ENCODE measurements around the gene FAM120C.

The FAM120C gene

DNA sequence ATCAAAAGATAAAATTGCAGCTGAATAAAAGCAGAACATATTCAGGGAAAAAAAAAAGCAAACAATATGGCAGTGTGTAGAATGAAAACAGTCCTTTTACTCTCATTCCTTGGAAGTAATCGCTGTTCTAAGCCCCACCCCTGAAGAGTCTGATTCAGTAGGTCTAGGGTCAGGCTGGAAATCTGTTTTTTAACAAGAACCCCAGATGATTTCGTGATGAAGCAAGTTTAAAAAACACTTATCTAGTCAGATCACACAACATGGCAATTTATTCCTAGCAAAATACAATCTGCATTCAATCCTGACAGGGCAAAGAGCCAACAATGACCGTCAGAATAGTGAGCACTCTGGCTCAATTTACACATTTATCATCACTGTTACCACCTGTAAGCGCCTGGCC lies 16.1 kb downstream of the FAM120C start:
- DNase-seq (ENCODE audit: extremely low read depth in 1 of 2, low read depth in 1 of 2) = no peak

DNA sequence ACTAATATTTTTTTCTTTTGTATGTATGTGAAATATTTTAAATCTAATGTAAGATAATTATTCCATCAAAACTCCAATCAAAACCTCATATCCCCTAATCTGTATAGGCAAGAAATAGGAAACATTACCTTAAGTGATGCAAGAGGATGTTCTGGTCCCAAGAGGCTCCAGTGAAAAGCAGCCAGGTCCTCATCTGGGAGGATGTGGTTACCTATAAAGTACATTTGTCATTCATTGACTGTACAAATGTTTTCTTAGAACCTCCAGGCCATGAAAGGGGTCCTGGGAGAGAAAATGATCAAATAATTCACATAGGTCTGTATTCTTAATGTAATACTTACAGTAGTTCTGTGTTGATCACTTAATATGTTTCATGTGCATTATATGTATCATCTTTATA lies 25.5 kb downstream of the FAM120C start:
- no peak for DNase-seq (ENCODE audit: extremely low read depth in 1 of 2, low read depth in 1 of 2)

DNA sequence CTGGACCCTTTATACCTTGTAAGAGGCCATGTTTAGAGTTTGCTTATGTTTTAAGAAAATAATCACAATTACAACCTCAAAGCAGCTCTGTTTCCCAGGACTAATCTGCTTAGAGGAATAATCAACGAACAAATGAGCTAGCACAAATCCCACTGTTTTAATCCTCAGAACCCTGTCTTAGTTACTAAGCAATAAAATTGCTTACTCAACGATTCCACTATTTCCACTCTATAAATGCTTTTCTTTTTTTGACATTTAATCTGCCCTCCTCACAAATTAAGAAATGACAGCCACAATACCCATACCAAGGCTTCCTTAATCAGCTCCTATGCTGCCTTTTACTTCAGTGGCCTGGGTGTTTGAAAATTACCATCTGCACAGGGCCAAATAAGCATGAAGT lies 48.8 kb downstream of the FAM120C start:
- no peak for DNase-seq (ENCODE audit: extremely low read depth in 1 of 2, low read depth in 1 of 2)

DNA sequence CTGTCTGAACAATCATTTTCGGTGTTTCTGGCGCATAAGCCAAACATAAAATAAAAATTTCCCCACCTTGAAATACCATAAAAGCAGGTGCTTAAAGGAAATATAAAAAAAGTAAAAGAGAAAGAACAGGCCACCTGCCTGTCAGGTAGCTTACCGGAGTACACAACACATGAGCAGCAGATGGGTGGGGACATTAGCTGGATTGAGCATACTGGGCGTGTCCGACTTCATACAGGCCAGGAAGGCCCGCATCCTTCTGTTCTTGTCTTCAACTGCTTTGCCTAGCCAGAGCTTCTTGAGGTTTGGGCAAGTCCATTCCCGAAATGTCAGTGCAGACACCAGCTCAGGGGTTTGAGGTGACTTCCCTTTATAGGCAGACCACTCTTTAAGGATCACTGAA lies 66.7 kb downstream of the FAM120C start:
- DNase-seq (ENCODE audit: extremely low read depth in 1 of 2, low read depth in 1 of 2) = no peak

DNA sequence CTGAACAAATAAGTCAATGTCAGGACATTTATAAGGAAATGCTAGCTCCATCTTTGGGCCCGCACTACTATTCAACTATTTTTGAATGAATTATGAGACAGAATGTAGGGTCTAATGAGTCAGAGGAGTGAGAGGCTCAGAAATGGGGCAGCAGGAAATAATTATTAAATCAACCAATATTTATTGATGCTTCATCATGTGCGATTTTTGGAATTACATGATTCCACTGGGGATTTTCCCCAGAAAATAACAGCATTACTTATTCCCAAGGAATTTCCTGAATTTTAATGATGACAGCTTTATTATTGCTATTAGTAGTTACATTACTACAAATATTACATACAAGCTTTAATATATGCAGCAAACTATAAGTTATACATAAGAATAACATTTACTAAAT lies 89.5 kb downstream of the FAM120C start:
- no peak for DNase-seq (ENCODE audit: extremely low read depth in 1 of 2, low read depth in 1 of 2)

DNA sequence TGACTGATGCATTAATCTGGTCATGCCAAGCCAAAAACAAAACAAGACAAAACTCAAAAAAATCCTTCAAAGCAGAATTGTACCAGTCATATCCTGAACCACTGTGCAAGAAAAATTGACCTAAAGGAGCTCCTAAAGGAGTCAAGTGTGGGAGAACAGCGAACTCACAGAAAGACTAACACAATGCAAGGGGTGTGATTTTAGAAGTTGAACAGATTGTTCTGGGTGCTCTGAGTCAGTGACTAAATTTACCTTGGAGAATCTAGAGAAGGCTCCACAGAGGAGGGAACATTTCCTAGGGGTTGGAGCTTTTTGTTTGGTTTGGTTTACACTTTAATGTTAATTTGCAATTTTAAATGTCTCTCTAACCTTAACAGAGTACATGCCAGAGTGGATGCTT lies 89.9 kb downstream of the FAM120C start:
- no peak for DNase-seq (ENCODE audit: extremely low read depth in 1 of 2, low read depth in 1 of 2)

DNA sequence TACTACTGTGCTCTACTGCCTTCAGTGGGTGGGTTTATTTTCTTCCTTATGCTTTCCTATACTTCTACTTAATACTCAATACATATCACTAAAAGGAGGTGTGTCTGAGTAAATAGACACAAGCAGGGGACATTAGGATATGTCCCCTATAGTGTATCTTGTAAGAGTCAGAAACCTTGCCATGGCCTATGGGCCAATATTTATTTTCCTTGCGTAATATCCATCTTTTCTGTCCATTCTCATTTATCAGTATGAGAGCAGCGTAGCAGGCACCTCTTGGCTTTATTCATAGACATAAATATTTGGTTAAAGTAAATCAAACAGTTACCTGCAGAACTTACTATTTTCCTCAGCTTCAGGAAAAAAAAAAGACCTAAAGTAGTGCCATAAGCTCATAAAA lies 92.2 kb downstream of the FAM120C start:
- DNase-seq (ENCODE audit: extremely low read depth in 1 of 2, low read depth in 1 of 2) = no peak

DNA sequence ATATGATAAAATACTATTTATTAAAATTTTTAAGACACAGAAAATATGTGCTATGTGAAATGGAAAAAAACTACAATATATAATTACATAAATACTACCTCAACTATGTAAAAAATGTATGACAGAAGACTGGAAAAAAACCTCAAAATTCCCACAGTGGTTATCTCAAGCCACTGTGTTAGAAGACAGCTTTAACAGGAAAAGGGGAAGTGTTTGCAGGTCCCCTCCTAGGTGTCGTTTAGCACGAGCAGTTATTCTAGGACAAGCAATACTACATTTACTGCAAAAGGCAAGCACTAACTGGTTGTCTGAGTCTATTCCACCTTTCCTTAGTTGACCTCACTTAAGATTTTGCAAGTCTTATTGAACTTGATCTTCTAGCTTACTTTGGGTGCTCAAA lies 93.9 kb downstream of the FAM120C start:
- no peak for DNase-seq (ENCODE audit: extremely low read depth in 1 of 2, low read depth in 1 of 2)

DNA sequence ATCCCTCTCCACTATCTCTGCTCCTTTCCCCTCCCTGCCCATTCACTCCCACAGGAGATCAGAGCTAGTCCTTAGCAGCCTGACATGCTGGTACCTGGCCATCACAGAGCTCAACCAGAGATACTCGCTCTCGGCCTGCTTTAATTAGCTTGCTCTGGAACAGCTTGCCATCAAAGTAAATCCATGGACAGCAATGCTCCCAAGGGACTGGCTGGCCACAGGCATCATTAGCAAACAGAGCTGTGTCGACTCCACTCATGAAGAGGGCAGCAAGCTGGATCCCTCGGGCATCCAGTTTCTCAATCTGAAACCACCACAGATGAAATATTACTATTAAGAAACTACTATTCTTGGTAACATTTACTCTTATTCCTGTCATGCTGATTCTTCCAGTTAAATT lies 95.4 kb downstream of the FAM120C start:
- DNase-seq (ENCODE audit: extremely low read depth in 1 of 2, low read depth in 1 of 2) = no peak

DNA sequence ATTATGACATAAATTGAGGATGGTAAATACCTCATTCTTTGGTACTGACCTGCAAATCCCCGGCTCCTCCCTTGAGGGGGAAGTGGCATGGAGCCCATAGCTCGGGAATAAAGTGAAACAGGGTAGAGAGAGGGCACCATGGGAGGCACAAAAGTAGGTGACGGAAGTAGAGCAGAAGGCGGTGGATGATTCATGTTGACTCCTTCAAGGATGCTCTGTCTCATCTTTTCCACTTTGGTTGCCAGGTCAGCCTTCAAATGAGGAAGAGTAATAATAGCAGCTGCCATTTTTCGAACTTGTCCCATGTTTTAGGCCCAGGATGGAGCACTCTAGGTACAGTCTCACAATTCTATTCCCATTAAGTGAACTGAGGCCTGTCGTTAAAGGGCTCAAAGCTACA lies 97.4 kb downstream of the FAM120C start:
- no peak for DNase-seq (ENCODE audit: extremely low read depth in 1 of 2, low read depth in 1 of 2)

DNA sequence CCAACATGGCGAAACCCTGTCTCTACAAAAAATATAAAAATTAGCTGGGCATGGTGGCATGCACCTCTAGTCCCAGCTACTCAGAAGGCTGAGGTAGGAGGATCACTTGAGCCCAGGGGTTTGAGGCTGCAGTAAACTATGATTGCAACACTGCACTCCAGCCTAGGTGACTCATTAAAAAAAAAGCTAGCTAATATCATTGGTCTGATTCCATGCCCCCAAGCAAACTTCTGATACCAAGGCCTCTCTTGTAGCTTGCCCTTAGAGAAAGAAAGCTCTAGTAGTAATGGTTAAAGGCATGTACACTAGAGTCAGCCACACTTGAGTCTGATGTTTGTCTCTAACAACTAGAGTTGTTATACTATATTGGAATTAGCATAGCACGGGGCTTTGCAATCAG lies 106.2 kb downstream of the FAM120C start:
- DNase-seq (ENCODE audit: extremely low read depth in 1 of 2, low read depth in 1 of 2) = no peak

DNA sequence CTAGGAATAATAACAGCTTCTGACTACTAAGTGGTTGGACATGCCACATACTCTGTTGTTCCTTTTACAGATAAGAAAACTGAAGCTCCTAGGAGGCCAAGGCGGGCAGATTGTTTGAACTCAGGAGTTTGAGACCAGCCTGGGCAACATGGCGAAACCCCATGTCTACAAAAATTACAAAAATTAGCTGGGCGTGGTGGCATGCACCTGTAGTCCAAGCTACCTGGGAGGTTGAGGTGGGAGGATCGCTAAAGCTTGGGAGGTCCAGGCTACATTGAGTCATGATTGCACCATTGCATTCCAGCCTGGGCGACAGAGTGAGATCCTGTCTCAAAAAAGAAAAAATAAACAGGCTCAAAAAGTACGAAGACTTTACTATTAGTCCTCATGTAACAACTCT lies 108.2 kb downstream of the FAM120C start:
- DNase-seq (ENCODE audit: extremely low read depth in 1 of 2, low read depth in 1 of 2) = no peak

DNA sequence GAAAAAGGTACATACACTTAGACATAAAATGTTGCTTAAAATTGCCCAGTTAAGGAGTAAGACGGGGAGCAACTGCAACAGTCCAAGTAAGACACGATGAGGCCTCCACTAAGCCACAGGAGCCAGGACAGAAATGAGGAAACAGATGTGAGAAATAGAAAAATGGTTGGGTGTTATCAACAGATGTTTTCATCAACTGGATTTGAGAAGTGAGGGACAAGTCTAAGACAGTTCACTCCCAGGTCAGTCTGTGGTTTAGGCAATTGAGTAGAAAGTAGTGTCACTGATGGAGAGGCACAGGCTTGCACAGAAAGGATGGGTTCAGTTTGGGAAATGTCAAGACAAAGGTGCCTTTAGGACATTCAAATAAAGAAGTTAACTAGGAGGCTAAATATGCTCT lies 115.3 kb downstream of the FAM120C start:
- no peak for DNase-seq (ENCODE audit: extremely low read depth in 1 of 2, low read depth in 1 of 2)

DNA sequence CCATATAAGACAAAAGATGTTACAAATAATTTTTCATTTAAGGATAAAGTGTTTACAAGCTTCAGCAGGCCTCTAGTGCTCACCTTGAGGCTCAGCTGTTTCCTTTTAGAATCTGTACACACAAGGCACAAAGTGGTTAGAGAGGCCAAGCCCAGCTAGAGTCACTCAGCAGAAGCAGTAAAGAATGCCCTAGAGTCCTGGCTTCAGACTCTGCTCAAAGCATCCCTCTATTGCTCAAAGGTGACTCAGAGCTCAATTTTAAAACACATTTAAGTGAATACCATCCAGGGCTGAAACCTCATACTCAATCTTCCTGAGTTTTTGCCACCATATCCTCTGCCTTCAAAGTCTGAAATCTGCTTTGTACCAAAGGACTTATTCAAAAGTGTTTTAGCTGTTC lies 116.2 kb downstream of the FAM120C start:
- DNase-seq (ENCODE audit: extremely low read depth in 1 of 2, low read depth in 1 of 2) = no peak

DNA sequence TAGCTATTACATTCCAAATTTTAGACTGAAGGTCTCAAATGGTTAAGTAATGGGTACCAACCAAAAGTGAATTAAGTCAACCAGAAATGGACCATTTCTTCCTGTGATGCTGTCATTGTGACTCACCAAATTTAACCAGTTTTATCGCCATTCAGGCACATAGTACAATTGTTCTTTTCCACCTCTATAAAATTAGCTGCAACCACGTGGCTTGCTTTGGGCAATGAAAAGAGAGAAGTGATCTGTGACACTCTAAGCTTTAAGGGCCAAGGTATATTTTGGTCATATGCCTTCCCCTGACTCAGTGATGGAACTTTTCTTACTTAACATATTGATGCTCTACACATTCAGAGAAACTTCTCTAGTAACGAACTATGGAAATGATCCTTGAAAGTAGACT lies 118.5 kb downstream of the FAM120C start:
- DNase-seq (ENCODE audit: extremely low read depth in 1 of 2, low read depth in 1 of 2) = no peak

DNA sequence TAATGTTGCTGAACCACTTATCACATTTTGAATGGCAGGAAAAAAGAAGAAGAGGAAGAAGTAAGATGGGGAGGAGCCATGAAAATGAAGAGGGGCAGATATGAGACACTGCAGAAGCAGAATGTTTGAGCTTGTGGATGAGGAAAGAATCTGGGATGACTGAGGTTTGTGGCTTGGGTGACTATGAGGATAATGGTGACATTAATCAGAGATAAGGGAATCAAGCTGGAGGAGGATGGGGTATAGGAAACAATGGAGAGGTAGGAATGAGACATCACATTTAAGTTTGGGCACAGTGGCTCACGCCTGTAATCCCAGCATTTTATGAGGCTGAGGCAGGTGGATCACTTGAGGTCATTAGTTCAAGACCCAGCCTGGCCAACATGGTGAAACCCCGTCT lies 119.7 kb downstream of the FAM120C start:
- DNase-seq (ENCODE audit: extremely low read depth in 1 of 2, low read depth in 1 of 2) = no peak

DNA sequence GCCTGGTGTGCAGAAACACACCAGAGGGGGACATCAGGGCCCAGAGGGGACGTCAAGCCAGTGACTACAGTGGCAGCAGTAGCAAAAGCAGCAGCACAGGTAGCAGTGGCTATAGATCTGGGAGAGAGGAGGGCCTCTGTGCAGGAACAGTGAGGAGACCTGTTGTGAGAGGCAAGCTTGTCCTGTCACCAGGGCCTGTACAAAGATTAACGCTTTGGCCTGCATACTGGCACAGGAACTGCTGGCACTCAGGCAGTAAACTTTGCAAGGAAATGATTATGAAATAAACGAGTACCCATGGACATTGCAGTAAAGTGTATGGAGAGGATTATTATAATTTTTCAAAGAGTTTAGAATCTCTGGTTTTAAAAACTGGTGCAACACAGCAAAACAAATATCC lies 133.3 kb downstream of the FAM120C start:
- no peak for DNase-seq (ENCODE audit: extremely low read depth in 1 of 2, low read depth in 1 of 2)

DNA sequence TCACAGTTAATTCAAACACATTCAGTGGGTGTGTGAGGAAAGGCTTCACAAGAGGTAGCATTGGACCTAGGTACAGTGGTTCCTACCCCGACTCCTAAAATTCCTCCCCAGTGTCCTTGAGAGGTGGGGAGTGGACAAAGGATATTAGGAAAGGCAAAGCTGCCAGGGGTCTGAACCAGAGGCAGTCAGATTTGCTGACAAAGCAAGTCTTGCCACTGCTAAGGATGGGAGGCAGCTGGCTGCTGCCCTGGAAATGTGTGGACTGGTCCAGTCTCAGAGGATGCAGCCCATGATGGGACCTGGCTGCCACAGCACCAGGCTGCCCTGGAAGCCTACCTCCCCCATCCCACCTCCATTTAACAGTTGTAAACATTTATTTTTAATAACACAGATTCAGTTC lies 134.6 kb downstream of the FAM120C start:
- DNase-seq (ENCODE audit: extremely low read depth in 1 of 2, low read depth in 1 of 2) = no peak

DNA sequence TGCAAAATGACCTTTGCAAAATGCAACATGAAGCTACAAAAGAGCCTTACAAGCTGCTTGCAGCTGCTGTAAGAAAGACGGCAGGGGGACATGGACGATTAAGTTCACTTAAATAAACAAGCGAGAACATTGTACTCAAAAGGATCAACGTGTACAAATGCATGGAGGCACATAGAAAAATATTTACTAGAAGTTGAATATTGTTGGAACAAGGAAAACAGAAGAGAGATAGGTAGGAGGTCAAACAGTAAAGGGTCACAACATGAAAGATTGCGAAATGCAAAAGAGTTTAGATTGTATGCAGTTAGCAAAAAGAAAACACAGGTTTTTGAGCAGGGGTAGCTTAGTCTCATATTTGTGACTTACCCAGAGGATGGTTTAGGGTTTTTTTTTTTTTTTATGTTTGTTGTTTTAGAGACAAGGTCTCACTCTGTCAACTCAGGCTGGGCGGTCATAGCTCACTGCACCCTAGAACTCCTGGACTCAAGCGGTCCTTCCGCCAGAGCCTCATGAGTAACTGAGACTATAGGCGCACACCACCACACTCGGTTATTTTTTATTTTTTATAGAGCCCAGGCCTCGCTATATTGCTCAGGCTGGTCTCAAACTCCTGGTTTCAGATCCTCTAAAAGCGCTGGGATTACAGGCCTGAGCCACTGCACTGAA lies 137.4 kb downstream of the FAM120C start:
- DNase-seq (ENCODE audit: extremely low read depth in 1 of 2, low read depth in 1 of 2) = no peak

DNA sequence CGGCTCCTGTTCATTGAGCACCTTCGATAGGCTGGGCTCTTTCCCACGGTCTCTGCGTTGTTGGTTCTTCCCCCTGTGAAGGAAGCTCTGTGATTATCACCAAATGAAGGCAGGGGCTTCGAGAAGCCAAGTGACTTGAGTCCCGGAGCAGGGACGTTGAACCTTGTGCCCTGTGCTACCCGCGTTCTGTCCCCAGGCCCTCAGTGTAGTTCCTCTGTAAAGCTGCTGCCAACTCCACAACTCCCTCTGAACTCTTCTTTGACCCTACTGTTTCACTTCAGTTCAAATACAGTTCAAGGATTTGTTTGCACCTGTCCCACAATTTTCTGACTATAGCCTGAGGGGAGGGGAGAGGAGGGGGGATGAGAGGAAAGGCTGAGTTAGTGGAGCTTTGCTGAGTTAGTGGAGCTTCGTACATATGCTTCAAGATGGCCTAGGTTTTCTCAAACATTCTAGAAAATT lies 138.1 kb downstream of the FAM120C start:
- DNase-seq (ENCODE audit: extremely low read depth in 1 of 2, low read depth in 1 of 2) = no peak

DNA sequence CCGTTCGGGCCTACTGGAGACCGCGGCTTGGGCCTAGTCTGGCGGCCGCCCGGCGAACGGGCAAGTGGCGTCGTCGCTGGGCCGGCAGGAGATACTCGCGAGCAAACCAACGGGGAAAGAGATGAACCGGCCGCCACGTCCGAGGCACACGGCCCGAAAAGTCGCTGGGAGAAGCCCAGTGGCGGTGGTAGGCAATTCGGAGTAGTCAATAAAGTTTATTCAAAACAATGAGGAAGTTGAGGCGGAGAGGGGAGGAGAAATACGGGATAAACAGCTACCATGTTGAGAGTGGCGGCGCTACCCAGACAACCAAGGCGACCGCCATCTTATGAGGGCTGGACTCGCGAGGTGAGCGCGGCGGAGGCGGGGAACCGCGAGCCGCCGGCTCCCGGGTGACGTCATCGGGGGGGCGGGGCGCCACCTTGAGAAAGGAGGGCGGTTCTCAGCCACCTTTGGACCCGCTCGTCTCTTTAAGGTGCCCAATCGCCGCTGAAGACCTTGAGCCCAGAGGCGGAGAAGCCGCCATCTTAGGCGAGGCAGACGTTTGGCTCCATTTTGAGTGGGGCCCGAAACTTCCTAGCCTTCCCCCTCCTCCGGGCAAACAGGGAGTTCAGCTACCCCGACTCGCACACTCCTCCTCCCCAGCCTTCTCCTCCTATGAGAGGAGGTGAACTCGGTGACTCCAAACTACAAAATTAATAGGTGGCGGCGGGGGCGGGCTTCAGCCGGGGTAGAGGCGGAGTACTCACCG lies 138.8 kb downstream of the FAM120C start, which contains the start of gene PHF8:
TSS of gene PHF8 (minus strand) at position 348 of the 751 bp plus-strand sequence. CDS start 1,745 bp downstream, outside the sequence.
- peak; percentile 83 to 90 for DNase-seq (ENCODE audit: extremely low read depth in 1 of 2, low read depth in 1 of 2)

DNA sequence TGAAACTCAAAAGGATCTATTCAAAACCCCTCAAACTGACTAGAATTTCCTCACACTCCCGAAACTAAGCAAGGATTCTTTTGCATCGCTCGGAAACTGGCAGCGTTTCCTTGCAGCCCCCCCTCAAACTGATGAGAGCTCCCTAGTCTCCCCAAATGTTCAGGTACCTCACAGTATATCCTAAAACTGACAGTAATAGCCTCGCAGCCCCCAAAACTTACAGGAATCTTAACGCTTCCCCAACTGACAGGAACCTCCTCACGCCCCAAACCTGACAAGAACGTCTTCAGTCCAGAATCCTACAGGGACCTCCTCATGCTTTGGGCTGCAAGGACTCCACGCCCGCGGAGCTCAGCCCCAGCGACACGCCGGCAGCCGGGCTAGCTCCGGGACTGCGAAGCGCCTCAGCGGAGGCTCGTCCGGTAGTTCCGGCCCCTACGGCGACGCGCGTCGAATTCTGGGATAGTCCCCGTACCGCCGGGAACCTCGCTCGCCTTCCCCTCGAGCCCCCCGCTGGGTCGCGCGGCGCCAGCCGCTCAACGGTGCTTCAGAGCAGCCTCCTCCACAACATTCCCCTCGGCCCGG lies 139.4 kb downstream of the FAM120C start:
- no peak for DNase-seq (ENCODE audit: extremely low read depth in 1 of 2, low read depth in 1 of 2)

All from activated CD8-positive, alpha-beta memory T cell treated with anti-CD3 and anti-CD28 coated beads for 1 hour (primary cell).